ENCODE data around the gene FXYD6.

GRCh38 chr11:117821431-117821830, 55.0 kb downstream of the FXYD6 start:
- TF ChIP-seq CTCF (IDR thresholded peaks at IDR 0.05), result no peak
- TF ChIP-seq POLR2A (IDR thresholded peaks at IDR 0.05), result no peak
- no peak for TF ChIP-seq EP300 (IDR thresholded peaks at IDR 0.05)
- TF ChIP-seq POLR2AphosphoS5 (IDR thresholded peaks at IDR 0.05), result no peak
